HL-60/S4 treated with retinoic acid at 250 ng/mL for 4 days and 3 days (cell line): ENCODE results near the gene CEP295NL.
"Not testable (repeated sequence)": the region's sequence is repeated elsewhere in the genome, so short reads cannot be mapped to it uniquely, and the experiment has no call there.

Experiments used
- in situ Hi-C: fragments of 300-500 bp; cut with MboI; formaldehyde crosslinking; loops from 2 replicates; pipeline ENCODE4 v1.7.0; 2022; ENCODE audit warnings: low sequenced_read_pairs

CEP295NL gene

GRCh38 chr17:78903101-78903779, at the start of gene CEP295NL:
TSS of gene CEP295NL (minus strand) at chr17:78903201. CDS start at chr17:78901828, 1,373 bp downstream.
- in situ Hi-C loops = no loop called here

GRCh38 chr17:78952706-78953105, 49.7 kb upstream of the CEP295NL start:
- in situ Hi-C loops = loop anchor here (25.0 kb wide), 1 partner anchor 465 kb away; no protein-coding TSS in a partner anchor

- in situ Hi-C loops = loop anchor here (25.0 kb wide), 1 partner anchor 465 kb away; no protein-coding TSS in a partner anchor
Measured at GRCh38 chr17:78951967-78952551, 49.1 kb upstream of the CEP295NL start.

- in situ Hi-C loops = loop anchor here (25.0 kb wide), 1 partner anchor 464 kb away; no protein-coding TSS in a partner anchor
Measured at GRCh38 chr17:78950870-78951269, 47.9 kb upstream of the CEP295NL start.

- in situ Hi-C loops = no loop called here
Measured at GRCh38 chr17:78947235-78948149, 44.5 kb upstream of the CEP295NL start.

GRCh38 chr17:78946631-78947030, 43.6 kb upstream of the CEP295NL start:
- in situ Hi-C loops = no loop called here

GRCh38 chr17:78946131-78946530, 43.1 kb upstream of the CEP295NL start:
- in situ Hi-C loops = no loop called here

- in situ Hi-C loops = not testable (repeated sequence)
Measured at GRCh38 chr17:78945455-78945854, 42.5 kb upstream of the CEP295NL start.

GRCh38 chr17:78944956-78945355, 42.0 kb upstream of the CEP295NL start:
- in situ Hi-C loops = no loop called here

- in situ Hi-C loops = no loop called here
Measured at GRCh38 chr17:78944026-78944425, 41.0 kb upstream of the CEP295NL start.

- in situ Hi-C loops = no loop called here
Measured at GRCh38 chr17:78940708-78941107, 37.7 kb upstream of the CEP295NL start.

GRCh38 chr17:78940258-78940657, 37.3 kb upstream of the CEP295NL start:
- in situ Hi-C loops = no loop called here

- in situ Hi-C loops = no loop called here
Measured at GRCh38 chr17:78939615-78940014, 36.6 kb upstream of the CEP295NL start.

- in situ Hi-C loops = no loop called here
Measured at GRCh38 chr17:78937561-78937960, 34.6 kb upstream of the CEP295NL start.

GRCh38 chr17:78935419-78936323, 32.7 kb upstream of the CEP295NL start:
- in situ Hi-C loops = no loop called here

- in situ Hi-C loops = no loop called here
Measured at GRCh38 chr17:78934681-78935418, 31.8 kb upstream of the CEP295NL start.

- in situ Hi-C loops = no loop called here
Measured at GRCh38 chr17:78933959-78934568, 31.1 kb upstream of the CEP295NL start.

- in situ Hi-C loops = no loop called here
Measured at GRCh38 chr17:78933025-78933958, 30.3 kb upstream of the CEP295NL start.
